Fibroblast of the conjunctiva (primary cell): ENCODE data around the gene PCMTD2.
"Not testable (repeated sequence)": the region's sequence is repeated elsewhere in the genome, so short reads cannot be mapped to it uniquely, and the experiment has no call there.

Experiments used
- DNase-seq: peaks from one replicate; pipeline ENCODE4 v3.0.0-alpha.2; 2010; ENCODE audit warnings: low read depth

PCMTD2 gene

GRCh38 chr20:64256282-64256935, 861 bp downstream of the PCMTD2 start:
- DNase-seq: no peak

- no peak for DNase-seq
These were observed 1.7 kb downstream of the PCMTD2 start for GRCh38 chr20:64257107-64257757.

- DNase-seq: no peak
These were observed 2.7 kb downstream of the PCMTD2 start for GRCh38 chr20:64258071-64258823.

- DNase-seq: no peak
These were observed 4.7 kb downstream of the PCMTD2 start for GRCh38 chr20:64260239-64260638.

- DNase-seq: peak; percentile 21
These were observed 5.6 kb downstream of the PCMTD2 start for GRCh38 chr20:64261138-64261537.

GRCh38 chr20:64264091-64264490, 8.5 kb downstream of the PCMTD2 start:
- DNase-seq: no peak

GRCh38 chr20:64265201-64265600, 9.7 kb downstream of the PCMTD2 start:
- DNase-seq: no peak

GRCh38 chr20:64266988-64267387, 11.4 kb downstream of the PCMTD2 start:
- no peak for DNase-seq

GRCh38 chr20:64268174-64268573, 12.6 kb downstream of the PCMTD2 start:
- DNase-seq: no peak

GRCh38 chr20:64269604-64270411, 14.3 kb downstream of the PCMTD2 start:
- DNase-seq: no peak

GRCh38 chr20:64271636-64272035, 16.1 kb downstream of the PCMTD2 start:
- no peak for DNase-seq

GRCh38 chr20:64273109-64273508, 17.6 kb downstream of the PCMTD2 start:
- DNase-seq: no peak

- no peak for DNase-seq
These were observed 21.3 kb downstream of the PCMTD2 start for GRCh38 chr20:64276817-64277216.

- no peak for DNase-seq
These were observed 22.2 kb downstream of the PCMTD2 start for GRCh38 chr20:64277571-64278316.

- no peak for DNase-seq
These were observed 22.8 kb downstream of the PCMTD2 start for GRCh38 chr20:64278317-64278681.

- DNase-seq: no peak
These were observed 24.4 kb downstream of the PCMTD2 start for GRCh38 chr20:64279826-64280459.

- no peak for DNase-seq
These were observed 24.9 kb downstream of the PCMTD2 start for GRCh38 chr20:64280460-64280843.

- no peak for DNase-seq
These were observed 28.1 kb downstream of the PCMTD2 start for GRCh38 chr20:64283646-64284045.

- DNase-seq: not testable (repeated sequence)
These were observed 30.3 kb downstream of the PCMTD2 start for GRCh38 chr20:64285579-64286446.
